ENCODE data around the gene CARD11.

The CARD11 gene

GRCh38 chr7:2971914-2972834 lies 71.5 kb downstream of the CARD11 start:
- Mint-ChIP-seq H3K36me3 (peaks cover 24% of the 10 kb centered on the region), H3K27ac (peak overlapping the region; percentile 60), H3K9me3 (no peaks in the 10 kb centered on the region), H3K4me1 (peaks cover 43% of the 10 kb centered on the region), H3K27me3 (no peaks in the 10 kb centered on the region), H3K4me3 (peak overlapping the region; percentile 35)
- peak; percentile 89 for ATAC-seq

- H3K9me3 Mint-ChIP-seq: peaks cover 3% of the 10 kb centered on the region
- H3K27ac Mint-ChIP-seq: no peak overlapping the region
- H3K4me3 Mint-ChIP-seq: no peak overlapping the region
- H3K36me3 Mint-ChIP-seq: peaks cover 37% of the 10 kb centered on the region
- no peak for ATAC-seq
- H3K4me1 Mint-ChIP-seq: peaks cover 35% of the 10 kb centered on the region
- H3K27me3 Mint-ChIP-seq: no peaks in the 10 kb centered on the region
Observed at GRCh38 chr7:2970861-2971260, 72.8 kb downstream of the CARD11 start.

GRCh38 chr7:2970307-2970664 lies 73.4 kb downstream of the CARD11 start:
- no peak for ATAC-seq
- Mint-ChIP-seq H3K4me3 (no peak overlapping the region), H3K27me3 (no peaks in the 10 kb centered on the region), H3K9me3 (peaks cover 3% of the 10 kb centered on the region), H3K36me3 (peaks cover 37% of the 10 kb centered on the region), H3K4me1 (peaks cover 30% of the 10 kb centered on the region), H3K27ac (no peak overlapping the region)

GRCh38 chr7:2969398-2970306 lies 74.0 kb downstream of the CARD11 start:
- H3K27ac Mint-ChIP-seq: no peak overlapping the region
- H3K27me3 Mint-ChIP-seq: no peaks in the 10 kb centered on the region
- H3K36me3 Mint-ChIP-seq: peaks cover 40% of the 10 kb centered on the region
- H3K4me3 Mint-ChIP-seq: no peak overlapping the region
- H3K4me1 Mint-ChIP-seq: peaks cover 26% of the 10 kb centered on the region
- ATAC-seq: no peak
- peaks cover 3% of the 10 kb centered on the region for H3K9me3 Mint-ChIP-seq

- Mint-ChIP-seq H3K4me3 (no peak overlapping the region), H3K4me1 (peaks cover 29% of the 10 kb centered on the region), H3K9me3 (peaks cover 3% of the 10 kb centered on the region), H3K27me3 (no peaks in the 10 kb centered on the region), H3K36me3 (peaks cover 47% of the 10 kb centered on the region), H3K27ac (no peak overlapping the region)
- no peak for ATAC-seq
Observed at GRCh38 chr7:2968616-2969397, 74.9 kb downstream of the CARD11 start.

GRCh38 chr7:2968176-2968575 lies 75.5 kb downstream of the CARD11 start:
- Mint-ChIP-seq H3K9me3 (peaks cover 3% of the 10 kb centered on the region), H3K27ac (no peak overlapping the region), H3K27me3 (no peaks in the 10 kb centered on the region), H3K36me3 (peaks cover 48% of the 10 kb centered on the region), H3K4me1 (peaks cover 30% of the 10 kb centered on the region), H3K4me3 (no peak overlapping the region)
- ATAC-seq: no peak

- Mint-ChIP-seq H3K4me1 (peaks cover 30% of the 10 kb centered on the region), H3K4me3 (no peak overlapping the region), H3K9me3 (peaks cover 3% of the 10 kb centered on the region), H3K27me3 (no peaks in the 10 kb centered on the region), H3K27ac (no peak overlapping the region), H3K36me3 (peaks cover 51% of the 10 kb centered on the region)
- ATAC-seq: no peak
Observed at GRCh38 chr7:2967705-2968104, 76.0 kb downstream of the CARD11 start.

- H3K4me1 Mint-ChIP-seq: peaks cover 30% of the 10 kb centered on the region
- ATAC-seq: no peak
- no peak overlapping the region for H3K27ac Mint-ChIP-seq
- H3K4me3 Mint-ChIP-seq: no peak overlapping the region
- peaks cover 3% of the 10 kb centered on the region for H3K9me3 Mint-ChIP-seq
- peaks cover 51% of the 10 kb centered on the region for H3K36me3 Mint-ChIP-seq
- no peaks in the 10 kb centered on the region for H3K27me3 Mint-ChIP-seq
Observed at GRCh38 chr7:2967253-2967652, 76.4 kb downstream of the CARD11 start.

GRCh38 chr7:2966466-2967078 lies 77.1 kb downstream of the CARD11 start:
- Mint-ChIP-seq H3K27ac (no peak overlapping the region), H3K4me1 (peaks cover 32% of the 10 kb centered on the region), H3K27me3 (no peaks in the 10 kb centered on the region), H3K36me3 (peaks cover 55% of the 10 kb centered on the region), H3K4me3 (no peak overlapping the region), H3K9me3 (peaks cover 3% of the 10 kb centered on the region)
- no peak for ATAC-seq

- no peak for ATAC-seq
Observed at GRCh38 chr7:2965745-2966270, 77.9 kb downstream of the CARD11 start.

GRCh38 chr7:2965301-2965700 lies 78.4 kb downstream of the CARD11 start:
- H3K4me3 Mint-ChIP-seq: no peak overlapping the region
- ATAC-seq: no peak
- peaks cover 33% of the 10 kb centered on the region for H3K4me1 Mint-ChIP-seq
- H3K27ac Mint-ChIP-seq: no peak overlapping the region
- no peaks in the 10 kb centered on the region for H3K27me3 Mint-ChIP-seq
- H3K9me3 Mint-ChIP-seq: peaks cover 3% of the 10 kb centered on the region
- H3K36me3 Mint-ChIP-seq: peaks cover 55% of the 10 kb centered on the region

More at GRCh38 chr7:2965745-2966270, 77.9 kb downstream of the CARD11 start:
- peaks cover 3% of the 10 kb centered on the region for H3K9me3 Mint-ChIP-seq
- no peak overlapping the region for H3K4me3 Mint-ChIP-seq
- H3K27ac Mint-ChIP-seq: no peak overlapping the region
- H3K27me3 Mint-ChIP-seq: no peaks in the 10 kb centered on the region
- H3K36me3 Mint-ChIP-seq: peaks cover 55% of the 10 kb centered on the region
- H3K4me1 Mint-ChIP-seq: peaks cover 33% of the 10 kb centered on the region

- Mint-ChIP-seq H3K4me3 (no peak overlapping the region), H3K27me3 (no peaks in the 10 kb centered on the region), H3K36me3 (peaks cover 61% of the 10 kb centered on the region), H3K9me3 (peaks cover 3% of the 10 kb centered on the region), H3K4me1 (peaks cover 39% of the 10 kb centered on the region), H3K27ac (peak overlapping the region; percentile 75)
- no peak for ATAC-seq
Observed at GRCh38 chr7:2964208-2964607, 79.5 kb downstream of the CARD11 start.

GRCh38 chr7:2962865-2963264 lies 80.8 kb downstream of the CARD11 start:
- Mint-ChIP-seq H3K27ac (peak overlapping the region; percentile 75), H3K9me3 (peaks cover 3% of the 10 kb centered on the region)

GRCh38 chr7:2959828-2960599 lies 83.7 kb downstream of the CARD11 start:
- Mint-ChIP-seq H3K9me3 (no peaks in the 10 kb centered on the region), H3K4me1 (peaks cover 61% of the 10 kb centered on the region), H3K4me3 (no peak overlapping the region), H3K27me3 (no peaks in the 10 kb centered on the region), H3K36me3 (peaks cover 62% of the 10 kb centered on the region), H3K27ac (peak overlapping the region; percentile 65)
- ATAC-seq: no peak

More at GRCh38 chr7:2962865-2963264, 80.8 kb downstream of the CARD11 start:
- ATAC-seq: no peak
- peaks cover 75% of the 10 kb centered on the region for H3K36me3 Mint-ChIP-seq
- H3K4me3 Mint-ChIP-seq: no peak overlapping the region
- H3K4me1 Mint-ChIP-seq: peaks cover 47% of the 10 kb centered on the region
- H3K27me3 Mint-ChIP-seq: no peaks in the 10 kb centered on the region
